Natural killer cell (primary cell): ENCODE measurements around the gene CLSTN2. TPM values are rescaled to one million over a fixed set of nuclear protein-coding genes. Genes with fewer than 3 reads are reported as not detected.

Source experiments
- ATAC-seq, 3 donors: fragments of 150-1000 bp in 2 of 3; fragments of 200-7000 bp in 1 of 3; cut with Tn5 transposase; 1 replicate in 1 of 3; 2 replicates in 2 of 3; pipeline ENCODE4 v1.10.0; 2021; ENCODE audit warnings: mild to moderate bottlenecking in 2 of 3, moderate library complexity in 2 of 3
- DNase-seq, 2 donors: peaks; one replicate each; pipeline versions ENCODE4 v3.0.0 to v3.0.0-alpha.2; 2013 to 2021; ENCODE audit warnings: mixed read lengths in 1 of 2
- H3K27ac ChIP-seq: one replicate; pipeline ENCODE4 v1.5.1; 2013; ENCODE audit warnings: mild to moderate bottlenecking, low read length
- H3K27me3 ChIP-seq: one replicate; pipeline ENCODE4 v1.6.1; 2013; ENCODE audit warnings: low read length; ENCODE audit not compliant: control insufficient read depth, insufficient read depth
- H3K36me3 ChIP-seq: one replicate; pipeline ENCODE4 v1.6.1; 2013; ENCODE audit warnings: low read length; ENCODE audit not compliant: control insufficient read depth, insufficient read depth
- H3K4me1 ChIP-seq: one replicate; pipeline ENCODE4 v1.6.1; 2013; ENCODE audit warnings: low read length; ENCODE audit not compliant: control insufficient read depth, insufficient read depth
- H3K4me3 ChIP-seq: one replicate; pipeline ENCODE4 v1.5.1; 2013; ENCODE audit warnings: low read length
- H3K9me3 ChIP-seq: one replicate; pipeline ENCODE4 v1.6.1; 2013; ENCODE audit warnings: low read length; ENCODE audit not compliant: control insufficient read depth, insufficient read depth
- H3K27ac Mint-ChIP-seq, 2 donors: one replicate each; pipeline ENCODE4 v1.8.0; 2022; ENCODE audit warnings: mild to moderate bottlenecking in 2 of 2, mixed read lengths in 2 of 2, moderate library complexity in 1 of 2
- H3K27me3 Mint-ChIP-seq, 2 donors: one replicate each; pipeline ENCODE4 v1.8.0; 2022; ENCODE audit warnings: low read depth in 2 of 2, mixed read lengths in 2 of 2
- H3K36me3 Mint-ChIP-seq: one replicate; pipeline ENCODE4 v1.8.0; 2022; ENCODE audit warnings: mixed read lengths
- H3K4me1 Mint-ChIP-seq, 2 donors: one replicate each; pipeline ENCODE4 v1.8.0; 2022; ENCODE audit warnings: mixed read lengths in 2 of 2
- H3K4me3 Mint-ChIP-seq: one replicate; pipeline ENCODE4 v1.8.0; 2022; ENCODE audit warnings: mild to moderate bottlenecking, moderate library complexity, mixed read lengths
- H3K9me3 Mint-ChIP-seq, 2 donors: one replicate each; pipeline ENCODE4 v1.8.0; 2022; ENCODE audit warnings: mixed read lengths in 2 of 2
- WGBS: methylation state at CpG from one replicate; pipeline ENCODE4 v1.1.7; 2013; ENCODE audit warnings: missing lambda C conversion rate; ENCODE audit not compliant: insufficient coverage; 5-methylcytosine and 5-hydroxymethylcytosine counted together
- intact Hi-C: fragments of 100-400 bp; cut with micrococcal nuclease; formaldehyde crosslinking; loops from one replicate; pipeline ENCODE4 v1.14.2; 2022
- total RNA-seq, 4 donors: library from RNA; stranded (reverse); fragments of 120-200 nt in 1 of 4; gene quantifications; one replicate each; pipeline versions ENCODE4 v1.2.3 to v1.2.4, GENCODE V29; 2013 to 2022
- TF ChIP-seq, protein P1 (sequence below): fragments of 200-600 bp; IDR thresholded peaks from one replicate; pipeline ENCODE4 v1.8.0; 2022; ENCODE audit warnings: antibody characterized with exemption

The CLSTN2 gene
- total RNA-seq, 3 donors from 2014 or later (not counting 1 experiment from before 2014, with no cell fraction given), result 0.05 TPM; not detected in 2

DNA sequence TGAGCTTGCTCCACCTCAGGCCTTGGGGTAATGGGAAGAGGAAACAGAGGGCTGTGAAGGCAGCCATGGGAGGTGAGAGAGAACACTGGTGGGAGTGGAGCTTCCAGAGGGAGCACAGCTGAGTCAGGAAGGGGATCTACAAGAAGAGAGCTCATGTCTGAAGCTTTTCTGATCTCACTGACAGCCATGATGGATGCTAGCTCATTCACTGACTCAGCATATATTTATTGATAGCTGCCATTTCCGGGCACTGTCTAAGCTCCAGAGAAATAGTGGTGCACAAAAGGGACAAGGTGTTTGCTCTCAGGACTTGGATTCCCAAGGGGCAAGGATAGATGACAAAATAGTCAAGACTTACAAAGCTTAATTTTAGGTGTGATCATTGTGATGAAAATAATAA, 218.8 kb downstream of the CLSTN2 start:
- TF ChIP-seq, protein P1, sequence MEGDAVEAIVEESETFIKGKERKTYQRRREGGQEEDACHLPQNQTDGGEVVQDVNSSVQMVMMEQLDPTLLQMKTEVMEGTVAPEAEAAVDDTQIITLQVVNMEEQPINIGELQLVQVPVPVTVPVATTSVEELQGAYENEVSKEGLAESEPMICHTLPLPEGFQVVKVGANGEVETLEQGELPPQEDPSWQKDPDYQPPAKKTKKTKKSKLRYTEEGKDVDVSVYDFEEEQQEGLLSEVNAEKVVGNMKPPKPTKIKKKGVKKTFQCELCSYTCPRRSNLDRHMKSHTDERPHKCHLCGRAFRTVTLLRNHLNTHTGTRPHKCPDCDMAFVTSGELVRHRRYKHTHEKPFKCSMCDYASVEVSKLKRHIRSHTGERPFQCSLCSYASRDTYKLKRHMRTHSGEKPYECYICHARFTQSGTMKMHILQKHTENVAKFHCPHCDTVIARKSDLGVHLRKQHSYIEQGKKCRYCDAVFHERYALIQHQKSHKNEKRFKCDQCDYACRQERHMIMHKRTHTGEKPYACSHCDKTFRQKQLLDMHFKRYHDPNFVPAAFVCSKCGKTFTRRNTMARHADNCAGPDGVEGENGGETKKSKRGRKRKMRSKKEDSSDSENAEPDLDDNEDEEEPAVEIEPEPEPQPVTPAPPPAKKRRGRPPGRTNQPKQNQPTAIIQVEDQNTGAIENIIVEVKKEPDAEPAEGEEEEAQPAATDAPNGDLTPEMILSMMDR, result no peak
- Histone ChIP-seq H3K4me1 (no peaks in the 10 kb centered on the region), H3K4me3 (no peak overlapping the region), H3K36me3 (no peaks in the 10 kb centered on the region), H3K9me3 (no peaks in the 10 kb centered on the region), H3K27me3 (no peaks in the 10 kb centered on the region), H3K27ac (no peak overlapping the region)
- ATAC-seq (no peak), DNase-seq (no peak)
- Mint-ChIP-seq H3K27ac (no peak overlapping the region), H3K27me3 (no peaks in the 10 kb centered on the region), H3K9me3 (no peaks in the 10 kb centered on the region), H3K4me1 (no peaks in the 10 kb centered on the region), H3K4me3 (no peak overlapping the region), H3K36me3 (no peaks in the 10 kb centered on the region)
- WGBS, result 86% methylated on average over 1 of the region's 1 CpG
- intact Hi-C loops, result no loop called here

DNA sequence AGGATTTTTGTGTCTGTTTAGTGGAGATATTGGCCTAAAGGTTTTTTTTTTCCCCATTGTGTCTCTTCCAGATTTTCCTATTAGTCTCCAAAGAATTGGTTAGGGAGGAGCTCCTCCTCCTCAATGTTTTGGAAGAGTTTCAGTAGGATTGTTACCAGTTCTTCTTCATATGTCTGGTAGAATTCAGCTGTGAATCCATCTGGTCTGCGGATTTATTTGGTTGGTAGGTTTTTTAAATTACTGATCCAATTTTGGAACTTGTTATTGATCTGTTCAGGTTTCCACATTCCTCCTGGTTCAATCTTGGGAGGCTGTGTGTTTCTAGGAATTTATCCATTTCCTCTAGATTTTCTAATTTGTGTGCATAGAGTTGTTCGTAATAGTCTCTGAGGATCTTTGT, 222.2 kb downstream of the CLSTN2 start:
- Mint-ChIP-seq H3K27ac (no peak overlapping the region), H3K36me3 (no peaks in the 10 kb centered on the region), H3K27me3 (no peaks in the 10 kb centered on the region), H3K4me1 (no peaks in the 10 kb centered on the region), H3K4me3 (no peak overlapping the region), H3K9me3 (no peaks in the 10 kb centered on the region)
- intact Hi-C loops, result no loop called here
- H3K27ac ChIP-seq, result no peak overlapping the region
- H3K4me3 ChIP-seq, result no peak overlapping the region
- H3K9me3 ChIP-seq, result no peaks in the 10 kb centered on the region
- 80% methylated on average over 1 of the region's 2 CpGs for WGBS
- TF ChIP-seq, protein P1, result no peak
- H3K27me3 ChIP-seq, result no peaks in the 10 kb centered on the region
- no peaks in the 10 kb centered on the region for H3K36me3 ChIP-seq
- DNase-seq (no peak), ATAC-seq (no peak)
- no peaks in the 10 kb centered on the region for H3K4me1 ChIP-seq

DNA sequence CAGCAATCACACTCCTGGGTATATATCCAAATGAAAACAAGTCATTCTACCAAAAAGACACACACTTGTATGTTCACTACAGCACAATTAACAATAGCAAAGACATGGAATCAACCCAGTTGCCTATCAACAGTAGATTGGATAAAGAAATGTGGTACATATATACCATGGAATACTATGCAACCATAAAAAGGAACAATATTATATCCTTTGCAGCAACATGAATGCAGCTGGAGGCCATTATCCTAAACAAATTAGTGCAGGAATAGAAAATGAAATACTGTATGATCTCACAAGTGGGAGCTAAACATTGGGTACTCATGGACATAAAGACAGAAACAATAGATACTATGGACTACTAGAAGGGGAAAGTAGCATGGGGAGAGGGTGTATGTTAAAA, 224.7 kb downstream of the CLSTN2 start:
- Histone ChIP-seq H3K36me3 (no peaks in the 10 kb centered on the region), H3K4me3 (no peak overlapping the region), H3K9me3 (no peaks in the 10 kb centered on the region), H3K27ac (no peak overlapping the region), H3K27me3 (no peaks in the 10 kb centered on the region), H3K4me1 (no peaks in the 10 kb centered on the region)
- H3K27me3 Mint-ChIP-seq, result no peaks in the 10 kb centered on the region
- TF ChIP-seq, protein P1, result no peak
- intact Hi-C loops, result no loop called here
- no peak overlapping the region for H3K4me3 Mint-ChIP-seq
- H3K36me3 Mint-ChIP-seq, result no peaks in the 10 kb centered on the region
- H3K27ac Mint-ChIP-seq, result no peak overlapping the region
- H3K4me1 Mint-ChIP-seq, result no peaks in the 10 kb centered on the region
- no peak for ATAC-seq
- no peak for DNase-seq
- no peaks in the 10 kb centered on the region for H3K9me3 Mint-ChIP-seq

DNA sequence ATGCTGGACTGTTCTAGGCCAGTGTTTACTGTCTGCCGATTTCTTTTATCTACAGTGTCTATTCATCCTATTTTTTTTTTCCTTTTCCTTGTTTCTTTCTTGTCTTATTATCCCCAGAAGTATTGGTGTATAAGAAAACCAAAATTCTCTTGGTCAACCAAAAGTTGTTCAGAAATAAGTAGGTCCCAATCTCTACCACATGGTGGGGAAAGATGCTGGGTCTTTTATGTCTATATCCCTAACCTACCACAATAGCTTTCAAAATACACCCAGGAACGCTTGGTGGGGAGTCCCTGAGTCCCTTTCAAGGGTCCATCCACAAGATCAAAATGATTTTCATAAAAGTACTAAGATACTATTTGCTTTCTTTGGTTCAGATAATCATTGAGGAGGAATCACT, 225.6 kb downstream of the CLSTN2 start:
- no peak overlapping the region for H3K4me3 Mint-ChIP-seq
- H3K9me3 Mint-ChIP-seq, result peaks cover 0 to 2% of the 10 kb centered on the region in 2 donors
- ATAC-seq, result no peak

More for the DNA sequence above, 225.6 kb downstream of the CLSTN2 start:
- no peak overlapping the region for H3K4me3 ChIP-seq
- H3K36me3 Mint-ChIP-seq, result no peaks in the 10 kb centered on the region
- H3K27ac Mint-ChIP-seq, result no peak overlapping the region
- no peaks in the 10 kb centered on the region for H3K4me1 Mint-ChIP-seq
- 93% methylated on average over 2 of the region's 2 CpGs for WGBS
- TF ChIP-seq, protein P1, result no peak
- no peak overlapping the region for H3K27ac ChIP-seq
- no peaks in the 10 kb centered on the region for H3K9me3 ChIP-seq
- intact Hi-C loops, result no loop called here
- DNase-seq, result no peak
- no peaks in the 10 kb centered on the region for H3K4me1 ChIP-seq
- H3K27me3 Mint-ChIP-seq, result peaks cover 0 to 2% of the 10 kb centered on the region in 2 donors
- H3K27me3 ChIP-seq, result no peaks in the 10 kb centered on the region
- H3K36me3 ChIP-seq, result no peaks in the 10 kb centered on the region
